ACC112 (cell line): Measurements from ENCODE around the gene LIMK1.
"Not testable (repeated sequence)": the region's sequence is repeated elsewhere in the genome, so short reads cannot be mapped to it uniquely, and the experiment has no call there.

ENCODE experiments used
- H2AFZ ChIP-seq: fragments of 200-600 bp; sonication (generic); one replicate; pipeline ENCODE4 v1.6.0; 2017; ENCODE audit warnings: antibody characterized with exemption, low read length; ENCODE audit not compliant: unreplicated experiment
- H3K27ac ChIP-seq: fragments of 200-600 bp; sonication (generic); 2 replicates; pipeline ENCODE4 v1.5.1; 2014; ENCODE audit warnings: low read depth, mild to moderate bottlenecking, antibody characterized with exemption, low read length, moderate library complexity
- H3K27me3 ChIP-seq: fragments of 200-600 bp; sonication (generic); 2 replicates; pipeline ENCODE4 v1.6.1; 2014; ENCODE audit warnings: mild to moderate bottlenecking, antibody characterized with exemption, low read length, moderate library complexity, mixed read lengths; ENCODE audit not compliant: insufficient read depth
- H3K36me3 ChIP-seq: fragments of 200-600 bp; sonication (generic); 2 replicates; pipeline ENCODE4 v1.6.1; 2016; ENCODE audit warnings: mild to moderate bottlenecking, antibody characterized with exemption, low read length, moderate library complexity, mixed read lengths; ENCODE audit not compliant: insufficient read depth
- H3K4me1 ChIP-seq: fragments of 200-600 bp; sonication (generic); one replicate; pipeline ENCODE4 v1.6.1; 2016; ENCODE audit warnings: low read length, mixed read lengths; ENCODE audit not compliant: insufficient read depth, unreplicated experiment, control insufficient read depth
- H3K4me3 ChIP-seq: fragments of 200-600 bp; sonication (generic); 2 replicates; pipeline ENCODE4 v1.5.1; 2014; ENCODE audit warnings: mild to moderate bottlenecking, low read depth, low read length
- H3K79me2 ChIP-seq: fragments of 200-600 bp; sonication (generic); one replicate; pipeline ENCODE4 v1.6.0; 2016; ENCODE audit warnings: low read length; ENCODE audit not compliant: control insufficient read depth, unreplicated experiment, insufficient read depth

LIMK1 gene

DNA sequence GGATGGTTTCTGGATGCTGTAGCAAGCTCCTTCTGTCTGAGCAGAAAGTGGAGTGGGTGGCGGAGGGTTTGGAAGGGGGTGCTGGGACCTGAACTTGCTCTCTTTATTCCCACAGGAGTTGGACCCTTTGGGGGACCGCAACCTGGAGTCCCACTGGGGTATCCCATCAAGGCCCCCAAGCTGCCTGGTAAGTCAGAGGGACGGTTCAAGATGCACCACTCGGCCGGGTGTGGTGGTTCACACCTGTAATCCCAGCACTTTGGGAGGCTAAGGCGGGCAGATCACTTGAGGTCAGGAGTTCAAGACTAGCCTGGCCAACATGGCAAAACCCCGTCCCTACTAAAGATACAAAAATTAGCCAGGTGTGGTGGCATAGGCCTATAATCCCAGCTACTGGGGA, 37.0 kb upstream of the LIMK1 start:
- not testable (repeated sequence) for H3K4me3 ChIP-seq, H3K4me1 ChIP-seq, H3K79me2 ChIP-seq, H3K36me3 ChIP-seq, H3K27ac ChIP-seq, H2AFZ ChIP-seq, H3K27me3 ChIP-seq

DNA sequence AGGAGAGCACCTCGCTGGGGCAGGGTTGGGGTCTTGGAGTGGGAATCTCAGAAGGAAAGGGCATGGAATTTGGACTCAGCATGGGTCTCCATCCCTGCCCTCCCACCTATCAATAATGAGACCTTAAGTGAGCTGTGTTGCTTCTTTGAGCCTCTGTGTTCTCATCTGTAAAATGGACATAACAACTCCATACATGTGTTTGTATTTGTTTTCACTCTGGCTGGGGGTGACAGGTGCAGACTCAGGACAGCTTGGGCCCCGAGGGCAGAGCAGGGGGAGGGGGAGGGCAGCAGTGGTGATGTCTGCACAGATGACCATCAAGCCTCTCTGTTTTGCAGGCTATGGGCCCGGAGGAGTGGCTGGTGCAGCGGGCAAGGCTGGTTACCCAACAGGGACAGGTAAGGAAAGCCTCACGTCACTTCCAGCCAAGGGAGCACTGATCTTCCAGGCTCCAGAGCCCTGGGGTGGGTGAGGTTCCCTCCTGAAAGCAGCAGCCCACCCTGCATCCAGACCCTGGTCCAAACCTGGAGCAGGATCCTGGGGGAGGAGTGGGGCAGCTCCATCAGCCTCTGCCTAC, 35.7 kb upstream of the LIMK1 start:
- no peak overlapping the region for H3K27ac ChIP-seq
- no peaks in the 10 kb centered on the region for H3K27me3 ChIP-seq
- H2AFZ ChIP-seq = no peak overlapping the region
- H3K4me3 ChIP-seq = no peak overlapping the region
- no peaks in the 10 kb centered on the region for H3K4me1 ChIP-seq
- H3K79me2 ChIP-seq = no peaks in the 10 kb centered on the region
- H3K36me3 ChIP-seq = no peaks in the 10 kb centered on the region

DNA sequence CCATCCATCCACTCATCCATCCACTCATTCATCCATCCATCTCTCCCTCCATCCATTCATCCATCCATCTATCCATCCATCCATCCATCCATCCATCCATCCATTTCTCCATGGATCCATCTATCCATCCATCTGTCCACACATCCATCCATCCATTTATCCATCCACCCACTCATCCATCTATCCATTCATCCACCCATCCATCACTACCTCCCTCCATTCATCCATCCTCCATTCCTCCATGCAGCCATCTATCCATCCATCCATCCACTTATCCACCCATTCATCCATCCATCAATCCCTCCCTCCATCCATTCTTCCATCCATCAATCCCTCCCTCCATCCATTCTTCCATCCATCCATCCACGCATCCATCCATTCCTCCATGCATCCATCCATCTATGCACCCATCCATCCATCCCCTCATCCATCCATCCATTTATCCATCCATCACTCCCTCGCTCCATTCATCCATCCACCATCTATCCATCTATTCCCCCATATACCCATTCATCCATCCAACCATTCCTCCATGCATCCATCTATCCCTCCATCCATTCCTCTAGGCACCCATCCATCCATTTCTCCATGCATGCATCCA, 34.5 kb upstream of the LIMK1 start:
- no peaks in the 10 kb centered on the region for H3K27me3 ChIP-seq
- H3K27ac ChIP-seq = no peak overlapping the region
- no peaks in the 10 kb centered on the region for H3K36me3 ChIP-seq
- no peak overlapping the region for H2AFZ ChIP-seq
- H3K4me1 ChIP-seq = no peaks in the 10 kb centered on the region
- no peaks in the 10 kb centered on the region for H3K79me2 ChIP-seq
- H3K4me3 ChIP-seq = no peak overlapping the region

DNA sequence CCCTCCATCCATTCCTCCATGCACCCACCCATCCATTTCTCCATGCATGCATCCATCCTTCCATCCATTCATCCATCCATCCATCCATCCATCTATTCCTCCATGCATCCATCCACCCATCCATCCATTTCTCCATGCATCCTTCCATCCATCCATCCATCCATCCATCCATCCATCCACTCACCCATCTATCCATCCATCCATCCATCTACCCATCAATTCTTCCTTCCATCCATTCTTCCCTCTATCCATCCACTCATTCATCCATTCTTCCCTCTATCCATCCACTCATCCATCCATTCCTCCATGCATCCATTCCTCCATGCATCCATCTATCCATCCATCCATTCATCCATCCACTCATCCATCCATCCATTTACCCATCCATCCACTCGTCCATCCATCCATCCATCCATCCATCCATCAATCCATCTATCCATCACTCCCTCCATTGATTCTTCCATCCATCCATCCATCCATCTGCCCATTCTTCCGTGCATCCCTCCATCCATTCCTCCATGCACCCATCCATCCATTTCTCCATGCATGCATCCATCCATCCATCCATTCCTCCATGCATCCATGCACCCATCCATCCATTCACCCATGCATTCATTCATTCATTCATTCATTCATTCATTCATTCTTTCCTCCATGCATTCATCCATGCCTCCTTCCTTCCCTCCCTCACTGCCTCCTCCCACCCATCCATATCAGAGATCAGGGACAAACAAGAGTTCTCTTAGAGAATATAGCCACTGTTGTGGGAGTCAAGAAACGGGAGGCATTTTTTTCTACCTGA, 33.4 kb upstream of the LIMK1 start:
- H3K27me3 ChIP-seq = no peaks in the 10 kb centered on the region
- H3K27ac ChIP-seq = no peak overlapping the region
- no peaks in the 10 kb centered on the region for H3K36me3 ChIP-seq
- no peaks in the 10 kb centered on the region for H3K4me1 ChIP-seq
- no peak overlapping the region for H3K4me3 ChIP-seq
- no peak overlapping the region for H2AFZ ChIP-seq
- H3K79me2 ChIP-seq = no peaks in the 10 kb centered on the region

DNA sequence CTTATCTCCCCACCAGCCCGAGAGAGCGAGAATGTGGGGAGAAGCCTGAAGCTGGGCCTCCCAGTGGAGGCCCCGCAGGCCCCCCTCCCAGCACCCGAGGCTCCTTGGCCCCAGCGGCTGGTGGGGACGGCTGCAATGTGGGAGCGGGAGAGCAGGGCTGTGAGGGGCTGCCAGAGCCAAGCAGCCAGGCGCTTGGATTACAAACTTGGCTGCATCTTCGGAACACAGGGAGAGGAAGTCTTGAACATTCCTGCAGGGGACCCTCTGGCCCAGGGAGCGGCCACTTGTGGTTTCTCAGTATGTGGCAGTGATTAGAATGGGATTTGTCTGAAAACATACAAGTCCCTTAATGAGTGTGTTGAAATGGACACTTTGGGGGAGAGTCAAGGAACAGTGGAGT, 32.4 kb upstream of the LIMK1 start:
- Histone ChIP-seq H3K27me3 (no peaks in the 10 kb centered on the region), H3K36me3 (no peaks in the 10 kb centered on the region), H3K4me3 (no peak overlapping the region), H3K27ac (no peak overlapping the region), H3K4me1 (no peaks in the 10 kb centered on the region), H3K79me2 (no peaks in the 10 kb centered on the region), H2AFZ (no peak overlapping the region)

DNA sequence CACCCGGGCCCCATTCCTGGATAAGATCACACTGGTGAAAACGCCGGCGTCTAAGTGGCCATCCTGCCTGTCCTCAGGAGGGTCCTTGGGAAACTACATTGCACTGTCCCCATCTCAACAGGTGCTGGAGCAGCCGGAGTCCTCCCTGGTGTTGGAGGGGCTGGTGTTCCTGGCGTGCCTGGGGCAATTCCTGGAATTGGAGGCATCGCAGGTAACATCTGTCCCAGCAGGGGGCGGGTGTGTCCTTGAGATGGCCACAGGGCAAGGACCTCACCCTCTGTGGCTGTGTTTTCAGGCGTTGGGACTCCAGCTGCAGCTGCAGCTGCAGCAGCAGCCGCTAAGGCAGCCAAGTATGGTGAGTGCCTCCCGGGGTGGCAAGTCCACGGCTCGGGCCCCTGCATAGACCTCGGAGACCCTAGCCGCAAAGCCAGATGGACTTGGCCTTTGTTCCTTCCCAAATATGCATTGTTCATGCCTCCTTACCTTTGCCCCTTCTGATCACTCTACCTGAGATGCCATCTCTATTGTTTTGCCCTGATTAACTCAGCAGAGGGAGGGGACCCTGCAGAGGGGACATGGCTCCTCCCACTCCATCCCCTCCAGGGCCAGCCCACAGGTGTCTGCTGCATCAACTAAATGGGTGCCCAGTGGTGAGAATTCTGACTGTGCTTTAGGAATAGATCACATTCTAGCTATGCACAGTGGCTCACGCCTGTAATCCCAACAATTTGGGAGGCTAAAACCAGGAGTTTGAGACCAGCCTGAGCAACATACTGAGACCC, 31.8 kb upstream of the LIMK1 start:
- Histone ChIP-seq H3K79me2 (no peaks in the 10 kb centered on the region), H3K27ac (no peak overlapping the region), H2AFZ (no peak overlapping the region), H3K36me3 (no peaks in the 10 kb centered on the region), H3K27me3 (no peaks in the 10 kb centered on the region), H3K4me3 (no peak overlapping the region), H3K4me1 (no peaks in the 10 kb centered on the region)

DNA sequence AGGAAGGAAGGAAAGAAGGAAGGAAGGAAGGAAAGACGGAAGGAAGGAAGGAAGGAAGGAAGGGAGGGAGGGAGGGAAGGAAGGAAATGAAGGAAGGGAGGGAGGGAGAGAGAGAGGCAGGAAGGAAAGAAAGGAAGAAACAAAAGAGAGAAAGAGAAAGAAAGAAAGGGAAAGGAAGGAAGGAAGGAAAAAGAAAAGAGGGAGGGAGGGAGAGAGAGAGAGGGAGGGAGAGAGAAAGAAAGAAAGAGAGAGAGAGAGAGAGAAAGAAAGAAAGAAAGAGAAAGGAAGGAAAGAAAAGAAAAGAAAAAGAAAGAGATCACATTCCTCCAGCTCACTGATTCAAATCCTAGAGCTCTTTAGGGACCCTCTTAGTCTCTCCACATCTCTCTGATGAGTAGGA, 31.0 kb upstream of the LIMK1 start:
- no peak overlapping the region for H3K27ac ChIP-seq
- no peak overlapping the region for H2AFZ ChIP-seq
- H3K36me3 ChIP-seq = no peaks in the 10 kb centered on the region
- H3K4me3 ChIP-seq = no peak overlapping the region
- H3K4me1 ChIP-seq = no peaks in the 10 kb centered on the region
- H3K27me3 ChIP-seq = no peaks in the 10 kb centered on the region
- H3K79me2 ChIP-seq = no peaks in the 10 kb centered on the region

DNA sequence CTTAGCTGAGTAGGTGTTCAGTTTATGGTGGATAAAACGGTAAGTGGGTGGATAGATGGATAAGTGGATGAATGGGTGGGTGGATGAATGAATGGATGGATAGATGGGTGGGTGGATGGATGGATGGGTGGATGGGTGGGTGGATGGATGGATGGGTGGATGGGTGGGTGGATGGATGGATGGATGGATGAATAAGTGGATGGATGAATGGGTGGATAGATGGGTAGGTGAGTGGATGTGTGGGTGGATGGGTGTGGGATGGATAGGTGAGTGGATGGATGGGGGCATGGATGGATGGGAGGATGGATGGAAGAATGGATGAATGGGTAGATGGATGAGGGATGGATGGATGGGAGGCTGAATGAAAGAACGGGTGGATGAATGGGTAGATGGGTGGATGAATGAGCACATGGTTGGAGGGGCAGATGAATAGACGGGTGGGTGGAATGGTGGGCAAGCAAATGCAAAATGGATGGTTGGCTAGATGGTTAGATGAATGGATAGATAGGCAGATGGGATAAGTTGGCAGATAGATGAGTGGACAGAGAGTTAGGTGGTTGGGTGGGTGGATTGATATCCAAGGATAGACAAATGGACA, 29.9 kb upstream of the LIMK1 start:
- Histone ChIP-seq H3K36me3 (no peaks in the 10 kb centered on the region), H3K27me3 (no peaks in the 10 kb centered on the region), H2AFZ (no peak overlapping the region), H3K4me1 (no peaks in the 10 kb centered on the region), H3K27ac (no peak overlapping the region), H3K79me2 (no peaks in the 10 kb centered on the region), H3K4me3 (no peak overlapping the region)

DNA sequence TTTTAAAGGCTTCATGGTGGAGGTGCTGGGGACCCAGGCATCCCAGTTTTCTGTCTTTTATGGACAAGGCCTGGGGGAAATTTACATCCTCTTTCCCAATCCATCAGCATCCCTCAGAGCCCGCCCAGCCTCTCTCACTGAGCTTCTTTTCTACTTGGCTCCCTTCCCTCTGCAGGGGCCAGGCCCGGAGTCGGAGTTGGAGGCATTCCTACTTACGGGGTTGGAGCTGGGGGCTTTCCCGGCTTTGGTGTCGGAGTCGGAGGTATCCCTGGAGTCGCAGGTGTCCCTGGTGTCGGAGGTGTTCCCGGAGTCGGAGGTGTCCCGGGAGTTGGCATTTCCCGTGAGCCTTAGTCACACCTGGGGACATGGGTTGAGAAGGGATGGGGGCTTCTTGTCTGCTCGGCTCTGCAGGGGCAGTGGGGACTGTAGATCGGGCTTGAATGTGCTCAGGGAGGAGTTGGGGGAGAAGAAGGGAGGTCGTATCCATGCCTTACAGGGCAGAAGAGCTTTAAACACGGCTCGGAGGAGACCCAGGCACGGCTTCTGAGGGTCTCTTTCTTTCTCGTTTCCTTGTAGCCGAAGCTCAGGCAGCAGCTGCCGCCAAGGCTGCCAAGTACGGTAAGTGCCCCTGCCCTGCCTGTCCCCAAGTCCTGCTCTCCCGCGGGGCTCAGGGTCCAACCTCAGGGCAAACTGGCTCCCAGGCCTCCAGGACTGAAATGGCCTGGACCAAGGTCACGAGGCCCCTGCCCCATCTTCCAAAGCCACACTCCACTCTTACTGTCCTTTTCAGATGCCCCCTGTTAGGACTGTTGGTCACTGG, 27.3 kb upstream of the LIMK1 start:
- Histone ChIP-seq H3K4me3 (no peak overlapping the region), H3K27me3 (no peaks in the 10 kb centered on the region), H3K79me2 (no peaks in the 10 kb centered on the region), H3K36me3 (no peaks in the 10 kb centered on the region), H2AFZ (no peak overlapping the region), H3K4me1 (no peaks in the 10 kb centered on the region), H3K27ac (no peak overlapping the region)
